ENCODE results near the gene UGCG. TPM values are rescaled to one million over a fixed set of nuclear protein-coding genes. Genes with fewer than 3 reads are reported as not detected.
A peak's percentile ranks its signal among the peaks of the same experiment; 100 is the strongest.

The UGCG gene
- total RNA-seq, 1 donor from 2014 or later: 13.5 TPM

GRCh38 chr9:111914749-111915424 lies 18.3 kb downstream of the UGCG start:
- peak; percentile 68 for ATAC-seq
- intact Hi-C loops (cut with micrococcal nuclease): no loop called here
- DNase-seq: no peak

DNA sequence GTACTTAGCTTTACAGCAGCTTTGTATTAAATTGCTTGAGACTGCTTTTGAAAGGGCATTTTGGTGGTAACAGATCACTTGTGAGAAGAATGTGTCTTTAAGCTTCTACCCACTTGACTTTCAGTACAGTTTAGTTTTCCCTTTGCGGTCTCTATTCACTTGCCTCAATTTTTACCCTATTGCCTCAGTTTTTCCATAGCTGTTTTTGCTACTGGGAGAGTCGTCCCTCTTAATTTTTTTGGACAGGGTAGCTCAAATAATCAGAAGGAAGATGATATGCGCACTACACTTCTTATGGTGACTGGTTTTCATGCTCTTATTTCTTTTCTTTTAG lies 18.8 kb downstream of the UGCG start:
- intact Hi-C loops (cut with micrococcal nuclease): no loop called here
- no peak for ATAC-seq

GRCh38 chr9:111916234-111916645 lies 19.6 kb downstream of the UGCG start:
- ATAC-seq: no peak
- intact Hi-C loops (cut with micrococcal nuclease): no loop called here
- DNase-seq: no peak

More for the DNA sequence above, 18.8 kb downstream of the UGCG start:
- no peak for DNase-seq

GRCh38 chr9:111917201-111917600 lies 20.6 kb downstream of the UGCG start:
- ATAC-seq (peak; percentile 50), DNase-seq (no peak)
- intact Hi-C loops (cut with micrococcal nuclease): no loop called here

DNA sequence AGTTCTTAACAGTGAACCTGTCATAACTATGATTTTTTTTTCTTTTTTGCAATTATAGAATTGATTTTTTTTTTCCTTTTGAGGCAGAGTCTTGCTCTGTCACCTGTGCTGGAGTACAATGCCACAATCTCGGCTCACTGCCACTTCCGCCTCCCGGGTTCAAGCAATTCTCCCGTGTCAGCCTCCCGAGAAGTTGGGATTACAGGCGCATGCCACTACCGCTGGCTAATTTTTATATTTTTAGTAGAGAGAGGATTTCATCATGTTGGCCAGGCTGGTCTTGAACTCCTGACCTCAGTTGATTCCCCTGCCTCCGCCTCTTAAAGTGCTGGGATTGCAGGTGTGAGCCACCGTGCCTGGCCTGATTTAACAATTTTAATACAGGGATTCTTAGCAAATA lies 21.4 kb downstream of the UGCG start:
- ATAC-seq (peak; percentile 45), DNase-seq (no peak)
- intact Hi-C loops (cut with micrococcal nuclease): no loop called here

DNA sequence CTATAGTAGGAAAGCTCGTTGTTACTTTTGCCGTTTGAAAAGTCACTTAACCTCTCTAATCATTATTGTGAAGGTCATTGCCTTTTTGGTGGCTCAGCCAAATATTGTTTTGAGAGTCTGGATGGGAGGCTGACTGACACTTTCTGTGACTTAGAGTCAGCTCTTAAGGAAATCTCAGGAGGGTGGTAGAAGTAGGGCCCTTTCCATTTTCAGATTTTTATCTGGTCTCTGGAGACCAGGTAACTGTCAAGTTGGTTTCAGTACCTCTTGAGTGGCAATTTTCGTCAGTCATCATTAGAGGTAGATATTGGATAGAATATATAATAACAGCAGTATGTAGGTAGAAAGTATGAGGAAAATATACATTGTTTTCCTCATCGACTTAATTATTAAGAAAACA lies 23.3 kb downstream of the UGCG start:
- peak; percentile 18 for ATAC-seq
- intact Hi-C loops (cut with micrococcal nuclease): no loop called here
- no peak for DNase-seq

DNA sequence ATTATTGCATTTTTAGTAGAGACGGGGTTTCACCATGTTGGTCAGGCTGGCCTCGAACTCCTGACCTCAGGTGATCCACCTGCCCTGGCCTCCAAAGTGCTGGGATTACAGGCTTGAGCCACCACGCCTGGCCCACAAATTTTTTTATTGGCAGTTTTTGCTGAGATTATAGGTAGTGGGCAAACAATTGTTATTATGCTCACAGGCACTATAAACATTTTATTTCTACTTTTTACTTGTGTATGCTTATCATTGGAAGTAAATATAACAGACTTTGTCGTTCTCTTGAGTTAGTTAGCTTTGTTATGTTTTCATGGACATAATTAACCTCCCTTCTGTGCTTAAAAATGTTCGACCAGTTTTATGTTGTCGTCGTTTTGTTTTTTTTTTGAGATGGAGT lies 23.9 kb downstream of the UGCG start:
- DNase-seq: no peak
- intact Hi-C loops (cut with micrococcal nuclease): no loop called here
- ATAC-seq: no peak

DNA sequence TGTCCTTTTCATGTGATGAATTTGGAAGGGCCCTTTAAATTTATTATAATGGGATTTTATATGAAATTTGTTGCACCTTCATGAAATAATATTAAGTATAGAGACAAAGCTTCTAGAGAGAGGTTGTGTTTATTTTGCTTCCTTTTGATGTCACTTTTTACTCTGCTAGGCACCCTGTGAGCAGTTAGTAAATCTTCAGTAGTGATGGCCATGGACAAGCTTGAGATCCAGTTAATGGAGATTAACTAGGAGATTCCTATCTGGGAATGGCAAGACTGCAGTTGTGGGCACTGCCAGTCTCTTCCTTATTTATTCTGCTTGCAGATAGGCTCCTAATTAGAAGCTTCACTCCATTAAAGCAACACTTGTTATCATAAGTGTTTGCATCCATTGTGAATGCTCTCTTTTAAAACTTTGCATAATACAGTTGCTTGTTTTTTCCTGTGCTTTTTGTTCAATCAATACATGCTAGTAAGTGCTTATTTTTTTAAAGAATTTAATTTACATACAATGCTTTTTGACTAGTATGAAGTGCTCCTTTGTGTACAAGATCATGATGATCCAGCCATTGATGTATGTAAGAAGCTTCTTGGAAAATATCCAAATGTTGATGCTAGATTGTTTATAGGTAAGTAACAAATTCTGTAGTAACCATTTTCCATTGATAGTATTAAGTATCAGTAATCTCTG lies 25.9 kb downstream of the UGCG start:
- intact Hi-C loops (cut with micrococcal nuclease): no loop called here
- DNase-seq: no peak
- ATAC-seq: no peak

- ATAC-seq: no peak
- DNase-seq: no peak
- intact Hi-C loops (cut with micrococcal nuclease): no loop called here
Measured at GRCh38 chr9:111924281-111924680, 27.7 kb downstream of the UGCG start.

- no peak for DNase-seq
- intact Hi-C loops (cut with micrococcal nuclease): no loop called here
Measured at GRCh38 chr9:111925017-111925770, 28.6 kb downstream of the UGCG start.

DNA sequence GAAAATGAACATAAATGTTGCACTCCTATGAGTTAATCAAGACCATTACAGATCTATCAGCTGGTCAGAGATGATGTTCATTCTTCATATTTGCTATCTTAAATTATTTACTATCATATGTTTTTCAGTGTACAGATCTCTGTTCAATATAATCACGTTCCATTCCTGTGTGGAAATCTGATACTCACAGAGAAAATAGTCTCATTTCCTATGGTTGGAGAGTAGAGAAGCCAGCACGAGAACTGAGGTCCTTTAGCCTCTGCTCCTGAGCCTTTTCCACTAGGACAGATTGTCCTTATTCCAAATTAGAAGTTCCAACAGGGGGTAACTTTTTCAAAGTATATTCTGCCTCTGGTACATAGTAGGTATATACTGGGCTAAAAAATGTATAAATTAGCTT lies 29.2 kb downstream of the UGCG start:
- no peak for DNase-seq
- no peak for ATAC-seq
- intact Hi-C loops (cut with micrococcal nuclease): no loop called here

More at GRCh38 chr9:111925017-111925770, 28.6 kb downstream of the UGCG start:
- ATAC-seq: no peak

- intact Hi-C loops (cut with micrococcal nuclease): no loop called here
- DNase-seq: peak; percentile 50
- peak; percentile 84 for ATAC-seq
Measured at GRCh38 chr9:111926421-111926875, 29.8 kb downstream of the UGCG start.

DNA sequence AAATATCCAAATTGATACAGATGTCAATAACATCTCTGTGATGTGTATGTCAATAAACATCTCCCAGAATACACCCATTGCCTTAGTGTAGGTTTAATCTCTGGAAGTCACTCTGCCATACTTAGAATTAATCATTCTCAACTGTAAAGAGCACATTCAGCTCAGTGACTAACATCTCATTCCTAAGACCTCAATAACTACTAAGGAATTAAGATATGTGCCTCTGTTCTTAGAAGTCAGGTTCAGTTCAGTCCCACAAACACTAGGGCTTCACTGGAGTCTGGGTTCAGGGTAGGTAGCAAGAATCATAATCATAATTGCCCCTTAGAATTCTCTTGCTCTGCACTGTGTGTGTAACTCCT lies 31.7 kb downstream of the UGCG start:
- DNase-seq (no peak), ATAC-seq (no peak)
- intact Hi-C loops (cut with micrococcal nuclease): no loop called here

- no peak for DNase-seq
Measured at GRCh38 chr9:111934747-111935146, 38.1 kb downstream of the UGCG start.

GRCh38 chr9:111936391-111936790 lies 39.8 kb downstream of the UGCG start:
- intact Hi-C loops (cut with micrococcal nuclease): no loop called here
- ATAC-seq (no peak), DNase-seq (no peak)

More at GRCh38 chr9:111934747-111935146, 38.1 kb downstream of the UGCG start:
- ATAC-seq: no peak
- intact Hi-C loops (cut with micrococcal nuclease): no loop called here

- intact Hi-C loops (cut with micrococcal nuclease): no loop called here
- no peak for ATAC-seq
- DNase-seq: no peak
Measured at GRCh38 chr9:111937301-111937700, 40.7 kb downstream of the UGCG start.

DNA sequence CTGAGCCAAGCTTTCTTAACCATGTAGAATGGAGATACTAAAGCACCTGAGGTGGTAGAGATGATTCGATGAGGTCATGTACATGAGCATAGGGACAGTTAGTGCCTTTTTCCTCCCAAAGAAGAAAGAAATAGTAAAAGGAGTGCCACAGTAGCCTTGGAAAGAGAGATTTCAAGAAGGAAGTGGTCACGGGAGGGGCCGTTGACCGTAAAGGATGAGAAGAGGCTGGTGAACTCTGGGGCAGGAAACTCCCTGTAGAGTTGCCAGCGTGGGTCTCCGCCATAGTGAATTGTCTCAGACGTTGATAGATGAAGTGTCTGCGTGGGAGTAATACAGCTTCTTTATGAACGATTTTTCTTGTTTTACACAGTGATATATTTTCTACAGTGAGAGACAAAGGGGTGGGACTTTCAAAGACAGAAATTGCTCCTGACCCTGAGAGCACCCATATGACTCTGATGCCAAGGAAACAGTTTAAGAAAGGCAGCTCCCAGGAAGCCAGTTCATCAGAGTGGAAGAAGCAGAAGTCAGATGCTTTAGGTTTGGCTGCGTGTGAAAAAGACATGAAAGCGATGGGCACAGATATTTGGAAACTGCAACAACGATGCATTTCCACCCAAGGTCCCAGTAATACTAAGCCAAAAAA lies 41.3 kb downstream of the UGCG start:
- DNase-seq (peak; percentile 44), ATAC-seq (peak; percentile 48)
- intact Hi-C loops (cut with micrococcal nuclease): no loop called here

GRCh38 chr9:111938427-111938800 lies 41.8 kb downstream of the UGCG start:
- ATAC-seq (peak; percentile 40), DNase-seq (no peak)
- intact Hi-C loops (cut with micrococcal nuclease): no loop called here

DNA sequence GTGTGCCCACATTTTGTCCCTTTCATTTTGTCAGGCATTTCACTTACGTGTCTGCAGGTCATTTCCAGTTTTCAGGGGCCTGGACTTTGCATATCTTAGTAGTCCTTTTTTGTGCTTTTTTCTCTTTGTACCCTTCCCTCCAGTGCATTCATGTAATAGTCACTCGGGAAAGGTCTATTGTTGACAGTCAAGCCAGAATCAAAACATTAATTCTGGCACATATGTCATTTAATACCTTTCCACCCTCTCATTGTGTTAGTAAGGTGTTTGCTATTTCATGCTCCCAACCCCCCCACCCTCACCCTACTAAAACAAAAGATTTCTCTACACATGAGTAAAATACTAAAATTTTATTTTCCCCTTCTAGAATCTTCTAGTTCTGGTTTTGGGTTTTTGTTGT lies 42.7 kb downstream of the UGCG start:
- ATAC-seq: no peak
- no peak for DNase-seq
- intact Hi-C loops (cut with micrococcal nuclease): no loop called here

DNA sequence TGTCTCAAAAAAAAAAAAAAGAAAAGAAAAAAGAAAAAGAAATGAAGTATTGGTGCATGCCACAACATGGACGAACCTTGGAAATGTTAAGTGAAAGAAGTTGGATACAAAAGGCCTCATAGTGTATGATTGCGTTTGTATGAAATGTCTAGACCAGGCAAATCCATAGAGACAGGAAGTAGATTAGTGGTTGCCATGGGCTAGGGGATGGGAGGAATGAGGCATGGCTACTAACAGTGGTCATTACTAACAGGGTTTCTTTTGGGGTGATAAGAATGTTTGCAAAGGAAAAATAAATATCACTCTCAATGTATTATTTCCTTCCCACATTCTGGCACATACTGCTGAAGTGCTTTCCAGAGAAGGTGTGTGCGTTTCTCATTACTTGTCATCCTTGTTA lies 44.1 kb downstream of the UGCG start:
- ATAC-seq (no peak), DNase-seq (no peak)
- intact Hi-C loops (cut with micrococcal nuclease): no loop called here
